GM19463 (cell line): ENCODE data around the gene KNDC1.
A peak's percentile ranks its signal among the peaks of the same experiment; 100 is the strongest.
"Not testable (repeated sequence)": the region's sequence is repeated elsewhere in the genome, so short reads cannot be mapped to it uniquely, and the experiment has no call there.

Experiments used
- ATAC-seq: cut with Tn5 transposase; IDR thresholded peaks from one replicate; pipeline ENCODE4 v1.9.1; 2021; ENCODE audit warnings: mild to moderate bottlenecking, moderate library complexity; ENCODE audit not compliant: unreplicated experiment

Gene KNDC1

GRCh38 chr10:133257489-133258065 lies 97.6 kb downstream of the KNDC1 start:
- no peak for ATAC-seq

GRCh38 chr10:133258066-133258817 lies 98.2 kb downstream of the KNDC1 start:
- ATAC-seq: no peak

- ATAC-seq: no peak
These were observed 99.0 kb downstream of the KNDC1 start for GRCh38 chr10:133258818-133259601.

GRCh38 chr10:133259602-133259989 lies 99.6 kb downstream of the KNDC1 start:
- ATAC-seq: no peak

GRCh38 chr10:133260895-133261725 lies 101.1 kb downstream of the KNDC1 start:
- ATAC-seq: peak; percentile 55

GRCh38 chr10:133261726-133262325 lies 101.8 kb downstream of the KNDC1 start:
- ATAC-seq: peak; percentile 44

GRCh38 chr10:133262696-133263095 lies 102.7 kb downstream of the KNDC1 start:
- ATAC-seq: no peak

- ATAC-seq: no peak
These were observed 103.7 kb downstream of the KNDC1 start for GRCh38 chr10:133263674-133264073.

- ATAC-seq: no peak
These were observed 104.4 kb downstream of the KNDC1 start for GRCh38 chr10:133264461-133264860.

GRCh38 chr10:133265052-133265451 lies 105.0 kb downstream of the KNDC1 start:
- ATAC-seq: not testable (repeated sequence)

GRCh38 chr10:133266056-133266795 lies 106.2 kb downstream of the KNDC1 start:
- ATAC-seq: no peak

GRCh38 chr10:133267293-133267692 lies 107.3 kb downstream of the KNDC1 start:
- no peak for ATAC-seq

- no peak for ATAC-seq
These were observed 107.8 kb downstream of the KNDC1 start for GRCh38 chr10:133267829-133268228.

- no peak for ATAC-seq
These were observed 108.5 kb downstream of the KNDC1 start for GRCh38 chr10:133268532-133268931.

GRCh38 chr10:133269367-133269766 lies 109.3 kb downstream of the KNDC1 start:
- no peak for ATAC-seq

- ATAC-seq: no peak
These were observed 110.2 kb downstream of the KNDC1 start for GRCh38 chr10:133270204-133270603.

- ATAC-seq: no peak
These were observed 110.8 kb downstream of the KNDC1 start for GRCh38 chr10:133270773-133271297.

GRCh38 chr10:133271521-133272300 lies 111.7 kb downstream of the KNDC1 start:
- no peak for ATAC-seq
